Measurements from ENCODE around the gene GPX6.

The GPX6 gene

GRCh38 chr6:28490205-28490890 lies 25.2 kb downstream of the GPX6 start:
- H3K4me3 ChIP-seq (ENCODE audit: control insufficient read depth, low read depth, low read length) = peak overlapping the region; percentile 48
- no peak for TF ChIP-seq CTCF (IDR thresholded peaks at IDR 0.05; ENCODE audit: control insufficient read depth, insufficient read depth, low read depth, low read length, missing control alignments)
- no peak for DNase-seq (ENCODE audit: low read depth)

GRCh38 chr6:28489366-28490204 lies 26.0 kb downstream of the GPX6 start:
- peak overlapping the region; percentile 48 for H3K4me3 ChIP-seq (ENCODE audit: control insufficient read depth, low read depth, low read length)
- TF ChIP-seq CTCF (IDR thresholded peaks at IDR 0.05; ENCODE audit: control insufficient read depth, insufficient read depth, low read depth, low read length, missing control alignments) = no peak
- peak; percentile 11 for DNase-seq (ENCODE audit: low read depth)

GRCh38 chr6:28488916-28489365 lies 26.7 kb downstream of the GPX6 start:
- DNase-seq (ENCODE audit: low read depth) = peak; percentile 18
- TF ChIP-seq CTCF (IDR thresholded peaks at IDR 0.05; ENCODE audit: control insufficient read depth, insufficient read depth, low read depth, low read length, missing control alignments) = no peak
- peak overlapping the region; percentile 48 for H3K4me3 ChIP-seq (ENCODE audit: control insufficient read depth, low read depth, low read length)

DNA sequence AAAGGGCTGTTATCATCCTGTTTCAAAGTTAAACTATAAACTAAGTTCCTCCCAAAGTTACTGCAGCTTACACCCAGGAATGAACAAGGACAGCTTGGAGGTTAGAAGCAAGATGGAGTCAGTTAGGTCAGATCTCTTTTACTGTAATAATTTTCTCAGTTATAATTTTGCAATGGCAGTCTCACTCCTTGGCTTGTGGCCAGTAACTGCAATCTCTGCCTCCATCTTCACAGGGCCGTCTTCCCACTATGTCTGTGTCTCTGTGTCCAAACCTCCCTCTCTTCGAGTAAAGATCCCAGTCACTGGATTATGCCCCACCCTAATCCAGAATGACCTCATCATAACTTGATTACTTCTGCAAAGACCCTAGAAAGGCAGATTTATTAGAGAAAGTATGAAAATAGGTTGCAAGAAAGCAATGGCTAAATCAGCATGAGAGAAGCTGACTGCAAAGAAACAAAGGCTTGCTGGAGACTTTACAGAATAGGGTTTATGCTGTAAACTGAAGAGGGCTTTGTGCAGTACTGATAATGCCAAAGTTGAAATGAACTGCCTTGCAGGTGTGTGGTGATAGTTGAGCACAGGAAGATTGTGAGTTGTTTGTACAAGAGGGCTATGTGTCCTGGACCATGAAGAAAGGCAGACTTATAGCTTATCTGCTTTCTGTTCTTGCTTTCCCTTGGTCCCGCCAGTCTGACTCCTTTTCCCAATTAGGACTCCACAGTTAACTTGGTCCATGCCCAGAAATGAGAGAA lies 28.4 kb downstream of the GPX6 start:
- H3K4me3 ChIP-seq (ENCODE audit: control insufficient read depth, low read depth, low read length) = no peak overlapping the region
- no peak for DNase-seq (ENCODE audit: low read depth)
- no peak for TF ChIP-seq CTCF (IDR thresholded peaks at IDR 0.05; ENCODE audit: control insufficient read depth, insufficient read depth, low read depth, low read length, missing control alignments)

- DNase-seq (ENCODE audit: low read depth) = no peak
- H3K4me3 ChIP-seq (ENCODE audit: control insufficient read depth, low read depth, low read length) = no peak overlapping the region
- TF ChIP-seq CTCF (IDR thresholded peaks at IDR 0.05; ENCODE audit: control insufficient read depth, insufficient read depth, low read depth, low read length, missing control alignments) = no peak
Observed at GRCh38 chr6:28486533-28486932, 29.1 kb downstream of the GPX6 start.

DNA sequence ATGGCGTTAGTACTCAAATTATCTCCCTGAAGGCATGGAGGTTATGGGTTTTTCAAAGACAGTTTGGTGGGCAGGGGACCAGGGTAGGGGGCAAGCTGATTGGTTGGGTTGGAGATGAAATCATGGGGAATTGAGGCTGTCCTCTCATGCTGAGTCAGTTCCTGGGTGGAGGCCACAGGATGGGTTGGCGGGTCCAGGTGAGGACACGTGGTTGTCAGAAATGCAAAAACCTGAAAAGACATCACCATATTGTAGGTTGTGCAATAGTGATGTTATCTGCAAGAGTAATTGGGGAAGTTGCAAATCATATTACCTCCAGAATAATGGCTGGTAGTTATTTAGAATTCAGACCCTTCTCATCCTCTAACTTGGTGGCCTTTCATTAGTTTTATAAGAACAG lies 30.1 kb downstream of the GPX6 start:
- no peak for DNase-seq (ENCODE audit: low read depth)
- TF ChIP-seq CTCF (IDR thresholded peaks at IDR 0.05; ENCODE audit: control insufficient read depth, insufficient read depth, low read depth, low read length, missing control alignments) = no peak

More for the DNA sequence above, 30.1 kb downstream of the GPX6 start:
- no peak overlapping the region for H3K4me3 ChIP-seq (ENCODE audit: control insufficient read depth, low read depth, low read length)
